A673 (cell line): ENCODE data around the gene PDGFC. TPM values are rescaled to one million over a fixed set of nuclear protein-coding genes. Genes with fewer than 3 reads are reported as not detected.

ENCODE experiments used
- BruUV-seq: library from RNA; stranded (reverse); fragments of 400-500 nt; replicated peaks from 2 replicates; lab custom pipeline; 2021; lab: Mats Ljungman, UMichigan
- CTCF ChIA-PET: fragments of 300-600 bp; sonication (Branson Sonifier 250); formaldehyde crosslinking; loops from one replicate; lab custom pipeline; 2022; ENCODE audit warnings: antibody characterized with exemption; lab: Charles Lee
- POLR2A ChIA-PET: fragments of 300-600 bp; sonication (Branson Sonifier 250); formaldehyde crosslinking; loops from one replicate; lab custom pipeline; 2022; ENCODE audit warnings: antibody characterized with exemption; ENCODE audit not compliant: low non-redundant PET; lab: Charles Lee
- DNase-seq: peaks from one replicate; pipeline ENCODE4 v3.0.0-alpha.2; 2015; ENCODE audit warnings: low spot score
- H3K27ac ChIP-seq: fragments of 200-600 bp; sonication (generic); 2 replicates; pipeline ENCODE4 v1.5.1; 2016; ENCODE audit warnings: mixed run types, low read depth, mild to moderate bottlenecking, mixed read lengths, antibody characterized with exemption, low read length; ENCODE audit not compliant: poor library complexity, severe bottlenecking
- H3K27me3 ChIP-seq: fragments of 200-600 bp; sonication (generic); replicated peaks from 2 replicates; pipeline ENCODE4 v1.6.1; 2017; ENCODE audit warnings: mixed run types, low read depth, mild to moderate bottlenecking, mixed read lengths, antibody characterized with exemption, low read length; ENCODE audit not compliant: insufficient read depth, poor library complexity
- H3K36me3 ChIP-seq: fragments of 200-600 bp; sonication (generic); 2 replicates; pipeline ENCODE4 v1.6.1; 2016; ENCODE audit warnings: mixed run types, mild to moderate bottlenecking, mixed read lengths, antibody characterized with exemption, low read length; ENCODE audit not compliant: insufficient read depth, poor library complexity, severe bottlenecking
- H3K4me1 ChIP-seq: fragments of 200-600 bp; sonication (generic); 2 replicates; pipeline ENCODE4 v1.6.1; 2017; ENCODE audit warnings: mixed run types, mild to moderate bottlenecking, mixed read lengths, antibody characterized with exemption, low read length; ENCODE audit not compliant: insufficient read depth, poor library complexity, severe bottlenecking
- H3K4me3 ChIP-seq: fragments of 200-600 bp; sonication (generic); 2 replicates; pipeline ENCODE4 v1.5.1; 2016; ENCODE audit warnings: low read depth, mixed run types, mild to moderate bottlenecking, mixed read lengths, low read length; ENCODE audit not compliant: poor library complexity, severe bottlenecking
- H3K9me3 ChIP-seq: fragments of 200-600 bp; sonication (generic); 2 replicates; pipeline ENCODE4 v1.6.1; 2016; ENCODE audit warnings: mixed run types, low read depth, mild to moderate bottlenecking, mixed read lengths, antibody characterized with exemption, low read length; ENCODE audit not compliant: poor library complexity, severe bottlenecking
- CTCF ChIP-seq: fragments of 300-800, 200-600 bp; sonication (generic); conservative IDR thresholded peaks from 2 replicates; pipeline ENCODE4 v1.5.1; 2017; ENCODE audit warnings: low read depth, mild to moderate bottlenecking, antibody characterized with exemption, low read length, moderate library complexity, mixed read lengths
- EZH2 ChIP-seq: fragments of 200-600 bp; sonication (generic); IDR thresholded peaks from 2 replicates; pipeline ENCODE4 v1.6.1; 2017; ENCODE audit warnings: borderline replicate concordance, low read depth, mild to moderate bottlenecking, mixed read lengths, antibody characterized with exemption, low read length; ENCODE audit not compliant: poor library complexity, severe bottlenecking
- intact Hi-C: fragments of 100-400 bp; cut with micrococcal nuclease; formaldehyde crosslinking; loops from one replicate; pipeline ENCODE4 v1.10.0; 2022; ENCODE audit not compliant: unreplicated experiment
- total RNA-seq: library from RNA; stranded (reverse); gene quantifications from 2 replicates; pipeline ENCODE4 v1.2.3, GENCODE V29; 2021

Gene PDGFC
- total RNA-seq, 1 experiment from 2014 or later = 28.0 TPM

GRCh38 chr4:156733582-156733981 lies 238.0 kb downstream of the PDGFC start:
- intact Hi-C loops = no loop called here
- Histone ChIP-seq H3K9me3 (peaks cover 40% of the 10 kb centered on the region), H3K27me3 (no peaks in the 10 kb centered on the region), H3K4me1 (no peaks in the 10 kb centered on the region), H3K4me3 (no peak overlapping the region), H3K27ac (no peak overlapping the region), H3K36me3 (no peaks in the 10 kb centered on the region)
- no TSS peak for BruUV-seq
- POLR2A ChIA-PET = no interaction called here
- TF ChIP-seq EZH2 (no peak), CTCF (no peak)
- DNase-seq = no peak
- CTCF ChIA-PET = no interaction called here

GRCh38 chr4:156732634-156733033 lies 239.0 kb downstream of the PDGFC start:
- no peak for DNase-seq
- H3K4me1 ChIP-seq = no peaks in the 10 kb centered on the region
- BruUV-seq = no TSS peak
- H3K36me3 ChIP-seq = no peaks in the 10 kb centered on the region
- H3K27me3 ChIP-seq = no peaks in the 10 kb centered on the region
- intact Hi-C loops = no loop called here
- peaks cover 35% of the 10 kb centered on the region for H3K9me3 ChIP-seq
- POLR2A ChIA-PET = no interaction called here
- TF ChIP-seq EZH2 = no peak
- no peak for TF ChIP-seq CTCF
- H3K4me3 ChIP-seq = no peak overlapping the region
- CTCF ChIA-PET = no interaction called here
- no peak overlapping the region for H3K27ac ChIP-seq

- ChIA-PET POLR2A (no interaction called here), CTCF (no interaction called here)
- no peaks in the 10 kb centered on the region for H3K36me3 ChIP-seq
- no peaks in the 10 kb centered on the region for H3K27me3 ChIP-seq
- no peak overlapping the region for H3K27ac ChIP-seq
- intact Hi-C loops = no loop called here
- H3K4me3 ChIP-seq = no peak overlapping the region
- peaks cover 36% of the 10 kb centered on the region for H3K9me3 ChIP-seq
- TF ChIP-seq CTCF = no peak
- no peak for TF ChIP-seq EZH2
- no TSS peak for BruUV-seq
- H3K4me1 ChIP-seq = no peaks in the 10 kb centered on the region
- DNase-seq = no peak
Observed at GRCh38 chr4:156729416-156729815, 242.2 kb downstream of the PDGFC start.
